GM18502 (cell line): ENCODE measurements around the gene MAD2L1BP.
A peak's percentile ranks its signal among the peaks of the same experiment; 100 is the strongest.
"Not testable (repeated sequence)": the region's sequence is repeated elsewhere in the genome, so short reads cannot be mapped to it uniquely, and the experiment has no call there.

Source experiments
- ATAC-seq: cut with Tn5 transposase; IDR thresholded peaks from one replicate; pipeline ENCODE4 v1.9.1; 2021; ENCODE audit warnings: mild to moderate bottlenecking; ENCODE audit not compliant: unreplicated experiment, poor library complexity

The MAD2L1BP gene

GRCh38 chr6:43635387-43636307 is at the start of gene MAD2L1BP:
TSS of gene MAD2L1BP (plus strand) at chr6:43635840. CDS start at chr6:43635876, 36 bp downstream.
- ATAC-seq = peak; percentile 83

- no peak for ATAC-seq
These were observed 47.4 kb upstream of the MAD2L1BP start for GRCh38 chr6:43588194-43588593.

- not testable (repeated sequence) for ATAC-seq
These were observed 46.1 kb upstream of the MAD2L1BP start for GRCh38 chr6:43589564-43589963.

GRCh38 chr6:43593938-43594337 is 41.7 kb upstream of the MAD2L1BP start:
- no peak for ATAC-seq

GRCh38 chr6:43600595-43600994 is 35.0 kb upstream of the MAD2L1BP start:
- ATAC-seq = no peak

- ATAC-seq = no peak
These were observed 31.5 kb upstream of the MAD2L1BP start for GRCh38 chr6:43604174-43604573.

- no peak for ATAC-seq
These were observed 29.6 kb upstream of the MAD2L1BP start for GRCh38 chr6:43606019-43606418.

GRCh38 chr6:43608310-43608763 is 27.3 kb upstream of the MAD2L1BP start:
- ATAC-seq = no peak

- ATAC-seq = no peak
These were observed 26.8 kb upstream of the MAD2L1BP start for GRCh38 chr6:43608807-43609206.

GRCh38 chr6:43609402-43609801 is 26.2 kb upstream of the MAD2L1BP start:
- ATAC-seq = no peak

- no peak for ATAC-seq
These were observed 25.2 kb upstream of the MAD2L1BP start for GRCh38 chr6:43610431-43610830.

GRCh38 chr6:43613721-43614395 is 21.8 kb upstream of the MAD2L1BP start:
- ATAC-seq = no peak

GRCh38 chr6:43614396-43614730 is 21.3 kb upstream of the MAD2L1BP start:
- no peak for ATAC-seq

- no peak for ATAC-seq
These were observed 18.7 kb upstream of the MAD2L1BP start for GRCh38 chr6:43616725-43617472.

GRCh38 chr6:43621078-43621835 is 14.4 kb upstream of the MAD2L1BP start:
- no peak for ATAC-seq

- no peak for ATAC-seq
These were observed 13.8 kb upstream of the MAD2L1BP start for GRCh38 chr6:43621836-43622180.

- no peak for ATAC-seq
These were observed 13.1 kb upstream of the MAD2L1BP start for GRCh38 chr6:43622541-43622940.

GRCh38 chr6:43623880-43624785 is 11.5 kb upstream of the MAD2L1BP start:
- ATAC-seq = no peak

GRCh38 chr6:43624786-43625288 is 10.8 kb upstream of the MAD2L1BP start:
- ATAC-seq = no peak
